ENCODE results near the gene OXSR1.

The OXSR1 gene

GRCh38 chr3:38139191-38139590 is 26.1 kb upstream of the OXSR1 start:
- Histone ChIP-seq H3K9ac (ENCODE audit: low read depth, low read length) (peak overlapping the region; percentile 68; the same call in 1 of the 2 replicates), H3K4me1 (ENCODE audit: control insufficient read depth, insufficient read depth, low read length) (peaks cover 19% of the 10 kb centered on the region), H3K9me3 (ENCODE audit: control insufficient read depth, insufficient read depth, low read length) (no peaks in the 10 kb centered on the region), H3K4me3 (ENCODE audit: low read depth, low read length) (peak overlapping the region; percentile 90), H3K27me3 (ENCODE audit: control insufficient read depth, insufficient read depth, low read length) (peaks cover 2% of the 10 kb centered on the region; the same call in 1 of the 2 replicates), H3K36me3 (ENCODE audit: control insufficient read depth, insufficient read depth, low read length) (peaks cover 30% of the 10 kb centered on the region), H3K27ac (ENCODE audit: low read depth, low read length) (no peak overlapping the region)

GRCh38 chr3:38139652-38140051 is 25.7 kb upstream of the OXSR1 start:
- Histone ChIP-seq H3K9me3 (ENCODE audit: control insufficient read depth, insufficient read depth, low read length) (no peaks in the 10 kb centered on the region), H3K27ac (ENCODE audit: low read depth, low read length) (no peak overlapping the region), H3K27me3 (ENCODE audit: control insufficient read depth, insufficient read depth, low read length) (peaks cover 2% of the 10 kb centered on the region; the same call in 1 of the 2 replicates), H3K4me1 (ENCODE audit: control insufficient read depth, insufficient read depth, low read length) (peaks cover 19% of the 10 kb centered on the region), H3K4me3 (ENCODE audit: low read depth, low read length) (peak overlapping the region; percentile 90), H3K36me3 (ENCODE audit: control insufficient read depth, insufficient read depth, low read length) (peaks cover 25% of the 10 kb centered on the region), H3K9ac (ENCODE audit: low read depth, low read length) (no peak overlapping the region)

GRCh38 chr3:38140326-38141172 is 24.8 kb upstream of the OXSR1 start:
- peaks cover 19% of the 10 kb centered on the region for H3K4me1 ChIP-seq (ENCODE audit: control insufficient read depth, insufficient read depth, low read length)
- no peaks in the 10 kb centered on the region for H3K9me3 ChIP-seq (ENCODE audit: control insufficient read depth, insufficient read depth, low read length)
- peaks cover 2% of the 10 kb centered on the region; the same call in 1 of the 2 replicates for H3K27me3 ChIP-seq (ENCODE audit: control insufficient read depth, insufficient read depth, low read length)
- H3K9ac ChIP-seq (ENCODE audit: low read depth, low read length): no peak overlapping the region
- H3K4me3 ChIP-seq (ENCODE audit: low read depth, low read length): no peak overlapping the region
- H3K27ac ChIP-seq (ENCODE audit: low read depth, low read length): no peak overlapping the region
- peaks cover 19% of the 10 kb centered on the region for H3K36me3 ChIP-seq (ENCODE audit: control insufficient read depth, insufficient read depth, low read length)

- Histone ChIP-seq H3K4me1 (ENCODE audit: control insufficient read depth, insufficient read depth, low read length) (peaks cover 16% of the 10 kb centered on the region), H3K9me3 (ENCODE audit: control insufficient read depth, insufficient read depth, low read length) (no peaks in the 10 kb centered on the region), H3K9ac (ENCODE audit: low read depth, low read length) (no peak overlapping the region), H3K27me3 (ENCODE audit: control insufficient read depth, insufficient read depth, low read length) (peaks cover 2% of the 10 kb centered on the region; the same call in 1 of the 2 replicates), H3K4me3 (ENCODE audit: low read depth, low read length) (no peak overlapping the region), H3K36me3 (ENCODE audit: control insufficient read depth, insufficient read depth, low read length) (peaks cover 19% of the 10 kb centered on the region), H3K27ac (ENCODE audit: low read depth, low read length) (no peak overlapping the region)
These were observed 24.0 kb upstream of the OXSR1 start for GRCh38 chr3:38141173-38141951.

- H3K9me3 ChIP-seq (ENCODE audit: control insufficient read depth, insufficient read depth, low read length): no peaks in the 10 kb centered on the region
- peaks cover 16% of the 10 kb centered on the region for H3K4me1 ChIP-seq (ENCODE audit: control insufficient read depth, insufficient read depth, low read length)
- H3K27ac ChIP-seq (ENCODE audit: low read depth, low read length): no peak overlapping the region
- peaks cover 19% of the 10 kb centered on the region for H3K36me3 ChIP-seq (ENCODE audit: control insufficient read depth, insufficient read depth, low read length)
- peaks cover 2% of the 10 kb centered on the region; the same call in 1 of the 2 replicates for H3K27me3 ChIP-seq (ENCODE audit: control insufficient read depth, insufficient read depth, low read length)
- H3K4me3 ChIP-seq (ENCODE audit: low read depth, low read length): no peak overlapping the region
- H3K9ac ChIP-seq (ENCODE audit: low read depth, low read length): no peak overlapping the region
These were observed 23.4 kb upstream of the OXSR1 start for GRCh38 chr3:38141952-38142273.

GRCh38 chr3:38142959-38143358 is 22.4 kb upstream of the OXSR1 start:
- H3K27ac ChIP-seq (ENCODE audit: low read depth, low read length): no peak overlapping the region
- no peak overlapping the region for H3K4me3 ChIP-seq (ENCODE audit: low read depth, low read length)
- peaks cover 19% of the 10 kb centered on the region for H3K36me3 ChIP-seq (ENCODE audit: control insufficient read depth, insufficient read depth, low read length)
- peaks cover 2% of the 10 kb centered on the region; the same call in 1 of the 2 replicates for H3K27me3 ChIP-seq (ENCODE audit: control insufficient read depth, insufficient read depth, low read length)
- H3K4me1 ChIP-seq (ENCODE audit: control insufficient read depth, insufficient read depth, low read length): peaks cover 12% of the 10 kb centered on the region
- H3K9me3 ChIP-seq (ENCODE audit: control insufficient read depth, insufficient read depth, low read length): no peaks in the 10 kb centered on the region
- H3K9ac ChIP-seq (ENCODE audit: low read depth, low read length): no peak overlapping the region

- H3K4me1 ChIP-seq (ENCODE audit: control insufficient read depth, insufficient read depth, low read length): peaks cover 8% of the 10 kb centered on the region; the same call in 1 of the 2 replicates
- H3K27me3 ChIP-seq (ENCODE audit: control insufficient read depth, insufficient read depth, low read length): peaks cover 2% of the 10 kb centered on the region; the same call in 1 of the 2 replicates
- H3K9me3 ChIP-seq (ENCODE audit: control insufficient read depth, insufficient read depth, low read length): no peaks in the 10 kb centered on the region
- H3K9ac ChIP-seq (ENCODE audit: low read depth, low read length): no peak overlapping the region
- H3K36me3 ChIP-seq (ENCODE audit: control insufficient read depth, insufficient read depth, low read length): peaks cover 19% of the 10 kb centered on the region
- no peak overlapping the region for H3K4me3 ChIP-seq (ENCODE audit: low read depth, low read length)
- no peak overlapping the region for H3K27ac ChIP-seq (ENCODE audit: low read depth, low read length)
These were observed 21.8 kb upstream of the OXSR1 start for GRCh38 chr3:38143511-38143910.

- H3K4me3 ChIP-seq (ENCODE audit: low read depth, low read length): no peak overlapping the region
- H3K9me3 ChIP-seq (ENCODE audit: control insufficient read depth, insufficient read depth, low read length): no peaks in the 10 kb centered on the region
- peaks cover 9% of the 10 kb centered on the region for H3K36me3 ChIP-seq (ENCODE audit: control insufficient read depth, insufficient read depth, low read length)
- H3K27ac ChIP-seq (ENCODE audit: low read depth, low read length): no peak overlapping the region
- H3K4me1 ChIP-seq (ENCODE audit: control insufficient read depth, insufficient read depth, low read length): no peaks in the 10 kb centered on the region
- no peaks in the 10 kb centered on the region for H3K27me3 ChIP-seq (ENCODE audit: control insufficient read depth, insufficient read depth, low read length)
- H3K9ac ChIP-seq (ENCODE audit: low read depth, low read length): no peak overlapping the region
These were observed 18.8 kb upstream of the OXSR1 start for GRCh38 chr3:38146504-38146903.

GRCh38 chr3:38147421-38147820 is 17.9 kb upstream of the OXSR1 start:
- no peaks in the 10 kb centered on the region for H3K36me3 ChIP-seq (ENCODE audit: control insufficient read depth, insufficient read depth, low read length)
- H3K9me3 ChIP-seq (ENCODE audit: control insufficient read depth, insufficient read depth, low read length): no peaks in the 10 kb centered on the region
- H3K4me1 ChIP-seq (ENCODE audit: control insufficient read depth, insufficient read depth, low read length): no peaks in the 10 kb centered on the region
- no peaks in the 10 kb centered on the region for H3K27me3 ChIP-seq (ENCODE audit: control insufficient read depth, insufficient read depth, low read length)
- no peak overlapping the region for H3K4me3 ChIP-seq (ENCODE audit: low read depth, low read length)
- no peak overlapping the region for H3K9ac ChIP-seq (ENCODE audit: low read depth, low read length)
- H3K27ac ChIP-seq (ENCODE audit: low read depth, low read length): no peak overlapping the region

- Histone ChIP-seq H3K36me3 (ENCODE audit: control insufficient read depth, insufficient read depth, low read length) (no peaks in the 10 kb centered on the region), H3K4me1 (ENCODE audit: control insufficient read depth, insufficient read depth, low read length) (no peaks in the 10 kb centered on the region), H3K4me3 (ENCODE audit: low read depth, low read length) (no peak overlapping the region), H3K9me3 (ENCODE audit: control insufficient read depth, insufficient read depth, low read length) (no peaks in the 10 kb centered on the region), H3K27me3 (ENCODE audit: control insufficient read depth, insufficient read depth, low read length) (no peaks in the 10 kb centered on the region), H3K27ac (ENCODE audit: low read depth, low read length) (no peak overlapping the region), H3K9ac (ENCODE audit: low read depth, low read length) (no peak overlapping the region)
These were observed 16.9 kb upstream of the OXSR1 start for GRCh38 chr3:38148311-38148882.

GRCh38 chr3:38149708-38150107 is 15.6 kb upstream of the OXSR1 start:
- Histone ChIP-seq H3K9me3 (ENCODE audit: control insufficient read depth, insufficient read depth, low read length) (no peaks in the 10 kb centered on the region), H3K36me3 (ENCODE audit: control insufficient read depth, insufficient read depth, low read length) (no peaks in the 10 kb centered on the region), H3K27ac (ENCODE audit: low read depth, low read length) (no peak overlapping the region), H3K9ac (ENCODE audit: low read depth, low read length) (no peak overlapping the region), H3K27me3 (ENCODE audit: control insufficient read depth, insufficient read depth, low read length) (no peaks in the 10 kb centered on the region), H3K4me3 (ENCODE audit: low read depth, low read length) (no peak overlapping the region), H3K4me1 (ENCODE audit: control insufficient read depth, insufficient read depth, low read length) (no peaks in the 10 kb centered on the region)
